GM10266 (cell line): Measurements from ENCODE around the gene TP53AIP1.
"Not testable (repeated sequence)": the region's sequence is repeated elsewhere in the genome, so short reads cannot be mapped to it uniquely, and the experiment has no call there.

Experiments
- DNase-seq: peaks from one replicate; pipeline ENCODE4 v3.0.0; 2012; ENCODE audit errors: extremely low spot score
- TF ChIP-seq, protein P1 (sequence below): IDR thresholded peaks from 2 replicates; pipeline ENCODE4 v1.5.1; 2012; ENCODE audit warnings: mild to moderate bottlenecking, low read depth; ENCODE audit not compliant: control insufficient read depth, insufficient read depth; ENCODE audit errors: missing control alignments

TP53AIP1 gene

DNA sequence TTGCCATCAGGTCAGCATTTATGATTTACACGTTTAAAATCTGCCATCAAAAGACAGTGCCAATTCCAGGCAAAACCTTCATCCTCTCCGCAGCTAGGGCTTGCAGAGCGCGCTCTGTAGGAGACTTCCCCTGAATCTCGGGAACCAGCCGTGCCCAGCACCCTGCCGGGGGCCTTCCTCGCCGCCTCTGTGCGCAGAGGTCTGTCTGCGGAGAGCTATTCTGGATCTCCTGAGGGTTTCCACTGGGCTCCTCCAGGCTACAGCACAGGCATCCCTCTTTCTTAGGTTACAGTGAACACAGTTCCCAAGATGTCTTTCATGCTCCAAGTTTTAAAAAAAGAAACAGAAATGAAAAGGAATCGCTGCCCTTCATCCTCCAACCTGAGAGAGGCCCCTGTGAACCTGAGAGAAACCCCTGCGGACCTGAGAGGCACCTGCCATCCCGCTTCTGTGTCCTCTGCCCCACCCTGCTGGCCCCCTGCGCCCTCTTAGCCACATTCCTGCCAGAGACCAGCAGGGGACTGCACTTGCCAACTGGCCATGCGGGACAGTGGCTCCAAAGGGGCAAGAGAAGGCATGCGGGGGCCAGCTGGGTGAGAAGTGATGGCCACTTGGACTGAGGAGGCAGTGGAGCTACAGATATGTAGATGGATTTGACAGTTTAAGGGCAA is 16.1 kb downstream of the TP53AIP1 start:
- no peak for DNase-seq
- TF ChIP-seq, protein P1, sequence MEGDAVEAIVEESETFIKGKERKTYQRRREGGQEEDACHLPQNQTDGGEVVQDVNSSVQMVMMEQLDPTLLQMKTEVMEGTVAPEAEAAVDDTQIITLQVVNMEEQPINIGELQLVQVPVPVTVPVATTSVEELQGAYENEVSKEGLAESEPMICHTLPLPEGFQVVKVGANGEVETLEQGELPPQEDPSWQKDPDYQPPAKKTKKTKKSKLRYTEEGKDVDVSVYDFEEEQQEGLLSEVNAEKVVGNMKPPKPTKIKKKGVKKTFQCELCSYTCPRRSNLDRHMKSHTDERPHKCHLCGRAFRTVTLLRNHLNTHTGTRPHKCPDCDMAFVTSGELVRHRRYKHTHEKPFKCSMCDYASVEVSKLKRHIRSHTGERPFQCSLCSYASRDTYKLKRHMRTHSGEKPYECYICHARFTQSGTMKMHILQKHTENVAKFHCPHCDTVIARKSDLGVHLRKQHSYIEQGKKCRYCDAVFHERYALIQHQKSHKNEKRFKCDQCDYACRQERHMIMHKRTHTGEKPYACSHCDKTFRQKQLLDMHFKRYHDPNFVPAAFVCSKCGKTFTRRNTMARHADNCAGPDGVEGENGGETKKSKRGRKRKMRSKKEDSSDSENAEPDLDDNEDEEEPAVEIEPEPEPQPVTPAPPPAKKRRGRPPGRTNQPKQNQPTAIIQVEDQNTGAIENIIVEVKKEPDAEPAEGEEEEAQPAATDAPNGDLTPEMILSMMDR = no peak

DNA sequence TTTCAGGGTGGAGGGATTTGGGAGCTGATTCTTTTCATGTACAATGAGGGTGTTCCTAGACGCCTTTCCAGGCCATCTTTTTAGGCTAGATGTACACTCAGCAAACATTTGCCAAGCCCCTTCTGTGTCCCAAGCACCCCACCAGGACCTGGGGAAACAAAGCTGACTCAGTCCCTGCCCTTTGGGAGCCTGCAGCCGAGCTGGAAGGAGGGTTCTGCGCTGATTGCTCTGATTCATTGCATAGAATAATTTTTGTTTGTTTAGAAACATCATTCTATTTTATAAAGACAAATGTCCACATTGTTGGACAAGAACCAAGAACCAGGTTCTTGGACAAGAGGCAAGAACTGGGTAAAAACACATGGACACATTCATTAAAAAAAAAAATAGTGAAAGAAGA is 16.7 kb downstream of the TP53AIP1 start:
- no peak for DNase-seq
- TF ChIP-seq, protein P1 = no peak

DNA sequence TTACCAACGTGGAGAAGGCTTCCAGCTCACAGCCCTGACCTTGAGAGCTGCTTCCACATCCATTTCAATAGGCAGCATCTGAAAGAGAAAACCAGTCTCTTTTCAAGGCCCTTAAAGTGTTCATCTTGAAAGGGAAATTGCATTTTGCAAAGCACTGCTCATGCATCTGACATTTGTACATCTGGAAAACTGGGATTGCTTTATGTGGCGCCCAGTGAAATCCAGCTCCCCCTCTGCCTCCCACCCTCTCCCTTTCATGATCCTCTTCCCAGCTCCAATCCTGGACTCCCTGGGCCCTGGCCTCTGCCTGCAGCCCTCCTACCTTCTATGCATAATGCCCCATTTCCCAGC is 17.4 kb downstream of the TP53AIP1 start:
- DNase-seq = no peak
- TF ChIP-seq, protein P1 = no peak

DNA sequence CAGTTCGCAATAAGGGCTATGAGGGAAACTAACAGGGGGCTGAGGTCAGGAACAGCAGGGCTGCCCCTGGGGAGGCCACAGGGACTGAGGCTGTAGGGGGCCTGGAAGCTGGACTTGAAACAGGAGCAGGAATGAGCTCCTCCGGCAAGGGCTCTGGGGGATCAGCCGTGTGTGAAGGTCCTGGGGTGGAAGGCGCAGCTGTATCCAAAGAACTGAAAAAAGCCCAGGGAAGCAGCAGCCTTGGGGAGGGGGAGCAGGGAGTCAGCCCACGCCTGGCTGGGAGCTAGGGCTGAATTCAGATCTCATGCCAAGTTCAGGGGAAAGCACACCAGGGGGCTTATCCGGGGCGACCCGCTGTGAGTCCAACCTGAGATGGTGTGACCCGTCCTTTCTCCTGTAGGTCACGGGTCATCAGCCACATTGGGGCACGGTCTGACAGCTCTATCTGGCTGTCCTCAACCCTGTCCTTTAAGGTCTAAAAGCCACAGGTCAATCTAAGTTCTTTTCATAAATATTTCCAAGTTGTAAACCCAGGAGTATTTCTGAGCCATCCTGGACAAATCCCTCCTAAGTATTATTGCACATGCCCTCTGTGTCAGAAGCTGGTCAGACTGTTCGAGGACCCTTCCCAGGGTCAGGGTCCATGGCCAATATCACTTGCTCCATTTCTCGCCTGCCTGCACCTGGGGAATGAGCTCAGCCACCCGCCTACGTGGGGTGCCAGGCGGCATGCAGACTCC is 18.0 kb downstream of the TP53AIP1 start:
- TF ChIP-seq, protein P1 = no peak
- DNase-seq = no peak

DNA sequence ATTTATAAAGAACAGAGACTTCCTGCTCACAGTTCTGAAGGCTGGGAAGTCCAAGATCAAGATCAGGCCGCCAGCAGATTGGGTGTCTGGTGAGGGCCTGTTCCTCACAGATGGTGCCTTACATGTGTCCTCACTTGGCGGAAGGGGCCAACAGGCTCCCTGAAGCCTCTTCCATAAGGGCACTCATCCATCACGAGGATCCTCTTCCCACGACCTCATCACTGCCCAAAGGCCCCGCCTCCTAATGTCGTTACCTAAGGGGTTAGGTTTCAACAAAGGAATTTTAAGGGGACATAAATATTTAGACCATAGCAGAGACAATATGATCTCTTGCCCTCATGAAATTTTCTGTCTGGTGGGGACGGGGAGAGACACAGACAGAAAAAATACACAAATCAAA is 18.6 kb downstream of the TP53AIP1 start:
- DNase-seq = no peak
- TF ChIP-seq, protein P1 = no peak

DNA sequence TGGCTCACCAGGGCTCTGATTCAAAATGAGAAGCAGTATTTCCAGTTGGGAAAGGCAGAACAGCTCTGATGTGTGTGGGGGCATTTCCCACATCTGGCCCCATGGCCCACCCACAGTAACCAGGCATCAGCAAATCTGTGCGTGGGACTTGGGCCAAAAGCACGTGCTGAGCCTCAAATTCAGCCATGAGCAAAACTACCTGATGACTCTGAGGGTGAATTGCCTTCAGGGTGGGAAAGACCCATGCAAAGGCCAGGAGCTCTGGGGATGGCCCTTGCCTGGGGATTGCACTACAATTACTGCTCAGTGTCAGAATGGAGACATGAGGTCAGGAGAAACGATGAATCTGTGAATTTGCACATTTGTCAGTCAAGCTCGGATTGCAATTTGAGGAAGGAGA is 20.9 kb downstream of the TP53AIP1 start:
- TF ChIP-seq, protein P1 = no peak
- no peak for DNase-seq

DNA sequence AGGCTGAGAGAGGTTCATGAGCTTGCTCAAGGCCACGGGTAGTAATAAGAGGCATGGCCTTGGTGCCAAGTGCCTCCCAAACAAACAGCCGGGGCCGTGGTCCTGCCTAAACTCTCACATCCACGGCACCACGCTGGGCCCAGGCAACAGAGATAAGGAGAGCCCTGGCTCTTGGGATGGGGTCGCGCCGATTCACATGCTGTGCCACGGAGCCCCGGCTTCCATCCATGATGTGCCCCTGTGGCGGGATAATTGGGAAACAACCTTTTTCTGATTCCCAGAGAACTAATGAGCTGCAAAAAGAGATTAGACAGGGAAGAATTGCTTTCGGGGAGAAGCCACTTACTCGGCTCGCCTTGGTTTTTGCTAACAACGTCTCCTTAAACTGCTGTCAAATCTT is 22.0 kb downstream of the TP53AIP1 start:
- TF ChIP-seq, protein P1 = no peak
- DNase-seq = no peak

DNA sequence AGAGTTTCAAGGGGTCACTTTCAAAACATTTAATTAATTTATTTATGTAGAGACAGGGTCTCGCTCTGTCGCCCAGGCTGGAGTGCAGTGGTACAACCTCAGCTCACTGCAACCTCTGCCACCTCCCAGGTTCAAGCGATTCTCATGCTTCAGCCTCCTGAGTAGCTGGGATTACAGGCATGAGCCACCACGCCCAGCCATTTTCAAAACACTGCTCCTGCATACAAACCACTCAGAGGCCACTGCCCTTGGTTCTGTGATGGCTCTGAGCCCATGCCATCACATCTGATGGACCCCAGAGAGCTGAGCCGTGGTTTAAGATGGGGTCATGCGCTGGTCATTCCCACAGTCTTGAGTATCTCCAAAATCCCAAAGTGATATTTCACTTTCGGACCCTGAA is 23.0 kb downstream of the TP53AIP1 start:
- not testable (repeated sequence) for DNase-seq
